Heart right ventricle (tissue), 16 donors: ENCODE measurements around the gene FBXO24. TPM values are rescaled to one million over a fixed set of nuclear protein-coding genes. Genes with fewer than 3 reads are reported as not detected.

Source experiments
- ATAC-seq, 8 donors: fragments of 200-7000 bp; cut with Tn5 transposase; one replicate each; pipeline ENCODE4 v1.9.1; 2020; ENCODE audit warnings: mild to moderate bottlenecking in 8 of 8, moderate library complexity in 8 of 8, moderate number of reproducible peaks in 1 of 8
- DNase-seq, 2 donors: peaks; one replicate each; pipeline ENCODE4 v3.0.0-alpha.2; 2020
- H3K27ac ChIP-seq, 10 donors: fragments of 200-600 bp; sonication (generic) in 2 of 10; one replicate each; pipeline versions ENCODE4 v1.5.0 to v1.8.0; 2020 to 2022; ENCODE audit warnings: mild to moderate bottlenecking in 3 of 10
- H3K27me3 ChIP-seq, 7 donors: fragments of 200-600 bp; one replicate each; pipeline ENCODE4 v1.8.0; 2021 to 2022; ENCODE audit warnings: mild to moderate bottlenecking in 2 of 7
- H3K36me3 ChIP-seq, 9 donors: fragments of 200-600 bp; sonication (generic) in 1 of 9; one replicate each; pipeline versions ENCODE4 v1.5.0 to v1.8.0; 2020 to 2022; ENCODE audit warnings: mild to moderate bottlenecking in 2 of 9
- H3K4me1 ChIP-seq, 9 donors: fragments of 200-600 bp; sonication (generic) in 1 of 9; one replicate each; pipeline versions ENCODE4 v1.5.0 to v1.8.0; 2020 to 2022; ENCODE audit warnings: mild to moderate bottlenecking in 4 of 9
- H3K4me3 ChIP-seq, 10 donors: fragments of 200-600 bp; sonication (generic) in 2 of 10; one replicate each; pipeline versions ENCODE4 v1.5.0 to v1.8.0; 2020 to 2022; ENCODE audit warnings: mild to moderate bottlenecking in 7 of 10, moderate library complexity in 2 of 10
- H3K9me3 ChIP-seq, 11 donors: fragments of 200-600 bp in 10 of 11; sonication (generic) in 2 of 11; one replicate each; pipeline versions ENCODE4 v1.5.0 to v1.8.0; 2013 to 2022; ENCODE audit warnings: mild to moderate bottlenecking in 2 of 11, control low read depth in 1 of 11, moderate library complexity in 1 of 11
- WGBS, 2 donors: extraction: QIAGEN DNeasy Blood & Tissue Kit; methylation state at CpG; one replicate each; pipeline ENCODE4 v1.1.7; 2013; ENCODE audit warnings: inconsistent platforms in 1 of 2; 5-methylcytosine and 5-hydroxymethylcytosine counted together
- intact Hi-C, 10 donors: fragments of 100-400 bp; cut with DNase I; formaldehyde crosslinking; loops; one replicate each; pipeline versions ENCODE4 v1.11.1 to v1.14.2; 2022
- polyA plus RNA-seq, 2 donors: library from polyadenylated mRNA; stranded (reverse); fragments of 200-250 nt; gene quantifications; one replicate each; pipeline ENCODE4 v1.2.3, GENCODE V29; 2013
- total RNA-seq, 10 donors: library from RNA; stranded (reverse); fragmentation: NEBNext Ultra II Directional in 3 of 10; extraction: Animal tissue kit (Norgen Biotek cat#: 25700) in 3 of 10; gene quantifications; one replicate each; pipeline versions ENCODE4 v1.2.1 to v1.2.4, GENCODE V29; 2021 to 2023
- TF ChIP-seq, protein P1 (sequence below), 9 donors: fragments of 200-600 bp; sonication (generic) in 2 of 9; IDR thresholded peaks; one replicate each; pipeline versions ENCODE4 v1.5.0 to v1.8.0; 2021 to 2022; ENCODE audit warnings: antibody characterized with exemption in 9 of 9, mild to moderate bottlenecking in 5 of 9, moderate library complexity in 1 of 9
- donor health status: Arrhythmogenic right ventricular cardiomyopathy.
- donor health status: ischemic (EF 13 %, LVEDD 7.1; RV severe dilation, severe dysfunction).
- donor health status: healthy with polysubstance abuse.
- donor health status: DM: no; HTN: yes; CAD: no.
- donor health status: DM: no; HTN: no; CAD: no.
- donor health status: ischemic (EF 25% LVEDD 6.9; RV normal size, moderate dysfunction).
- donor health status: ischemic (EF 25% LVEDD 5.7; RV mildly dilated, moderate dysfunction).
- donor health status: healthy.
- donor health status: DM: yes; HTN: yes; CAD: no.
- donor health status: Ischemic cardiomyopathy.
- donor health status: ischemic (EF 35%, LVEDD 5.7; RV mildly dilated, moderate dysfunction).
- donor health status: nonischemic (EF 11% LVEDD 7.7; RV severe dilation, severe dysfunction).
- donor health status: DM: yes; HTN: yes; CAD: no.
- donor health status: PGD.
- donor health status: ischemic (EF 29% LVEDD 5.4; RV normal size, mild dysfunction).
- donor health status: nonischemic (EF 23%, LVEDD 6.1; RV moderate dilation, normal function).

Gene FBXO24
- total and polyA plus RNA-seq, 12 donors = 0.15 to 0.73 (median 0.40) TPM; not detected in 2

DNA sequence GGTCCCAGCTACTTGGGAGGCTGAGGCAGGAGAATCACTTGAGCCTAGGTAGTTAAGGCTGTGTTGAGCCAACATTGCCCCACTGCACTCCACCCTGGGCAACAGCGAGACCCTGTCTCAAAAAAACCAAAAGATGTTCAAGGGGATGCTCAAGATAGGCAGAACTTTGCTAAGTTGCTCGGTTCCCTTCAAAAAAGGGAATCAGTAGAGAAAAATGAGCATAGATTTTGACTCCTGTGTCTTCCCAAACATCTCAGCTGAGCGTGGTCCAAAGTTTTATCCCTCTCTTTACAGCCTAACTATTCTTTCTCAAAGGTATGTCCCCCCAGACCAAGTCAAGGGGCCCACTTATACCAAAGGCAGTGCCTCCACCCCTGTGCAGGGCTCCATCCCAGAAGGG is 33.1 kb upstream of the FBXO24 start:
- WGBS, 2 donors = 96 to 100% methylated on average over 3 of the region's 3 CpGs
- TF ChIP-seq, protein P1, sequence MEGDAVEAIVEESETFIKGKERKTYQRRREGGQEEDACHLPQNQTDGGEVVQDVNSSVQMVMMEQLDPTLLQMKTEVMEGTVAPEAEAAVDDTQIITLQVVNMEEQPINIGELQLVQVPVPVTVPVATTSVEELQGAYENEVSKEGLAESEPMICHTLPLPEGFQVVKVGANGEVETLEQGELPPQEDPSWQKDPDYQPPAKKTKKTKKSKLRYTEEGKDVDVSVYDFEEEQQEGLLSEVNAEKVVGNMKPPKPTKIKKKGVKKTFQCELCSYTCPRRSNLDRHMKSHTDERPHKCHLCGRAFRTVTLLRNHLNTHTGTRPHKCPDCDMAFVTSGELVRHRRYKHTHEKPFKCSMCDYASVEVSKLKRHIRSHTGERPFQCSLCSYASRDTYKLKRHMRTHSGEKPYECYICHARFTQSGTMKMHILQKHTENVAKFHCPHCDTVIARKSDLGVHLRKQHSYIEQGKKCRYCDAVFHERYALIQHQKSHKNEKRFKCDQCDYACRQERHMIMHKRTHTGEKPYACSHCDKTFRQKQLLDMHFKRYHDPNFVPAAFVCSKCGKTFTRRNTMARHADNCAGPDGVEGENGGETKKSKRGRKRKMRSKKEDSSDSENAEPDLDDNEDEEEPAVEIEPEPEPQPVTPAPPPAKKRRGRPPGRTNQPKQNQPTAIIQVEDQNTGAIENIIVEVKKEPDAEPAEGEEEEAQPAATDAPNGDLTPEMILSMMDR (IDR thresholded peaks at IDR 0.05) = no peak
- intact Hi-C loops = no loop called here
- Histone ChIP-seq H3K27ac (no peak overlapping the region), H3K36me3 (peaks cover 0 to 91% (median 19%) of the 10 kb centered on the region in 9 donors), H3K4me1 (peaks cover 3 to 31% (median 9%) of the 10 kb centered on the region in 9 donors), H3K9me3 (no peaks in the 10 kb centered on the region), H3K4me3 (no peak overlapping the region), H3K27me3 (no peaks in the 10 kb centered on the region)
- DNase-seq (no peak), ATAC-seq (no peak)

DNA sequence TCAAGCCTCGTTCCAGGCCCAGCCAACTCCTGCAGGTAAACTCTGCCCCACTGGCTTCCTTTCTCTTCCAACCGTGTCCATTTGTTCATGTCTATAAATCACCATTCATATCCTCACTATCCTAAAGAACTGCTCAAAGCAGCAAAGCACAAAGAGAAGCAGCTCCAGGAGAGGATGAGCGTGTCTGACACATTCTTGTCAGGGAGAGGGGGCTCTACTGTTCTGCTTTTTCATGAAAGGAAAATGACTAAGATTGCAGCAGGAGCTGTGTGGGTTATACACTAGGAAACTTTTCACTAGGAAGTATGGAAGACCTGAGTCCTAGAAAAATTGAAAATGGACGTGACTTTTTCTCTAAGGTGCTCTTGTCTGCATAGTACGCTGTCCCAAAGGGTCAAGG is 30.4 kb upstream of the FBXO24 start:
- no peak for ATAC-seq
- Histone ChIP-seq H3K4me1 (peaks cover 0 to 20% (median 6%) of the 10 kb centered on the region in 9 donors), H3K36me3 (peaks cover 0 to 87% (median 19%) of the 10 kb centered on the region in 9 donors), H3K27me3 (no peaks in the 10 kb centered on the region), H3K4me3 (no peak overlapping the region), H3K9me3 (no peaks in the 10 kb centered on the region), H3K27ac (no peak overlapping the region)
- TF ChIP-seq, protein P1 (IDR thresholded peaks at IDR 0.05) = no peak
- no peak for DNase-seq
- intact Hi-C loops = loop anchor here in 2 of 10 donors (5.0 kb wide), 2 partner anchors 73 to 88 kb away; partner anchors contain the start of gene NYAP1 (in 1 of the 2)
- WGBS, 2 donors = 90 to 91% methylated on average over 5 of the region's 5 CpGs

DNA sequence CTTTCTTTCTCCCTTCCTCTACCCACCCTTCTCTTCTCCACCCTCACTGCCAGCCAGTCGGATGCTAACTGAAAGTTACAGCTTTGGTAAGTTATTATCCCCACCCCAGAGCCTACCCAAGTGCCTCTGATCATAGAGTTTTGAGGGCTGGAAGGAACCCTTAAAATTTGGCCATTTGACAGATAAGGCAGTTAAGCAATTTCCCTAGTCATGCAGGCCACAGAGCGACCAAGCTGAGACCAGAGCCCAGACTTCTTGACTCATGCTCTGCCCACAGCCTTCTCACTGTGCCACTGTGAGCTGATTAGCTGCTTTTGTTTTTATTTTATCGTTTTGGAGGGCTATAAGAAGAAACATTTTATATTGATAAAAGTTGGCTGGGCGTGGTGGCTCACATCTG is 29.6 kb upstream of the FBXO24 start:
- intact Hi-C loops = loop anchor here in 2 of 10 donors (5.0 kb wide), 2 partner anchors 74 to 89 kb away; partner anchors contain the start of gene NYAP1 (in 1 of the 2)
- 78 to 82% methylated on average over 4 of the region's 4 CpGs for WGBS, 2 donors
- no peak overlapping the region for H3K4me3 ChIP-seq
- peaks cover 0 to 20% (median 6%) of the 10 kb centered on the region in 9 donors for H3K4me1 ChIP-seq
- no peaks in the 10 kb centered on the region for H3K9me3 ChIP-seq
- H3K36me3 ChIP-seq = peaks cover 0 to 87% (median 19%) of the 10 kb centered on the region in 9 donors
- ATAC-seq = no peak
- no peak for DNase-seq
- H3K27me3 ChIP-seq = no peaks in the 10 kb centered on the region
- TF ChIP-seq, protein P1 (IDR thresholded peaks at IDR 0.05) = no peak
- peak overlapping the region in 1 of 10 donors; percentile 26 for H3K27ac ChIP-seq

DNA sequence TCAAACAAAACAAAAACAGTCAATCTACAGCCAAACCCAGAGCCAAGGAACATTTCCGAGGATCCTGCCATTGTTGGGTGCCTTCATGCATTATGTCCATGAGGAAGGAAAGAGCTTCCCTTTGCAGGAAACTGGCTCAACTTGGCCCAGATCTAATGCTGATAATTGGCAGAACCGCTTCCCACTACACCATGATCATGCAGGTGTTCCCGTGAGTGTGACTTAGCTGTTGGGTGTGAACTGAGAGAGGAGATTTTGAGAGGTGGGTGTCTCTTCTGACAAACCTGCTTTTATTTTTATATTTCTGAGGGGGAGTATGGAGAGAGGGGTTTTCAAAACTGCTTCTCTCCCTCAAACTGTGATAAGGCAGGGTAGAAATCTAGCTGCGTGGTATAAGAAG is 27.0 kb upstream of the FBXO24 start:
- Histone ChIP-seq H3K27me3 (no peaks in the 10 kb centered on the region), H3K4me3 (no peak overlapping the region), H3K27ac (peak overlapping the region in 1 of 10 donors; percentile 23), H3K4me1 (peaks cover 0 to 26% (median 6%) of the 10 kb centered on the region in 9 donors), H3K9me3 (no peaks in the 10 kb centered on the region), H3K36me3 (peaks cover 0 to 79% (median 15%) of the 10 kb centered on the region in 9 donors)
- ATAC-seq (no peak), DNase-seq (no peak)
- WGBS, 2 donors = 74 to 85% methylated on average over 4 of the region's 4 CpGs
- intact Hi-C loops = loop anchor here in 5 of 10 donors (1.0 to 5.0 kb wide), 4 partner anchors 77 to 92 kb away; partner anchors contain the start of gene NYAP1 (in 1 of the 5)
- TF ChIP-seq, protein P1 (IDR thresholded peaks at IDR 0.05) = no peak
